ENCODE data around the gene SHE.
"Not testable (repeated sequence)": the region's sequence is repeated elsewhere in the genome, so short reads cannot be mapped to it uniquely, and the experiment has no call there.

SHE gene

GRCh38 chr1:154502066-154502743 lies at the start of gene SHE, which contains the start of gene TDRD10:
SHE (minus strand) TSS chr1:154502412; CDS start chr1:154502026, 386 bp downstream.
TDRD10 (plus strand) TSS chr1:154502219; CDS start chr1:154506904, 4,685 bp downstream.
- in situ Hi-C loops (cut with HindIII; ENCODE audit: low pct_ligation_motif_present, low pct_unique_long_range_greater_than_20kb, low sequenced_read_pairs), result no loop called here
- no peak for DNase-seq

- in situ Hi-C loops (cut with HindIII; ENCODE audit: low pct_ligation_motif_present, low pct_unique_long_range_greater_than_20kb, low sequenced_read_pairs), result no loop called here
- no peak for DNase-seq
These were observed 49.3 kb upstream of the SHE start for GRCh38 chr1:154551474-154551873.

GRCh38 chr1:154550657-154551056 lies 48.4 kb upstream of the SHE start:
- in situ Hi-C loops (cut with HindIII; ENCODE audit: low pct_ligation_motif_present, low pct_unique_long_range_greater_than_20kb, low sequenced_read_pairs), result no loop called here
- DNase-seq, result no peak

GRCh38 chr1:154550070-154550469 lies 47.9 kb upstream of the SHE start:
- in situ Hi-C loops (cut with HindIII; ENCODE audit: low pct_ligation_motif_present, low pct_unique_long_range_greater_than_20kb, low sequenced_read_pairs), result no loop called here
- DNase-seq, result no peak

GRCh38 chr1:154549202-154549770 lies 47.1 kb upstream of the SHE start:
- in situ Hi-C loops (cut with HindIII; ENCODE audit: low pct_ligation_motif_present, low pct_unique_long_range_greater_than_20kb, low sequenced_read_pairs), result no loop called here
- no peak for DNase-seq

GRCh38 chr1:154548028-154548427 lies 45.8 kb upstream of the SHE start:
- DNase-seq, result no peak
- in situ Hi-C loops (cut with HindIII; ENCODE audit: low pct_ligation_motif_present, low pct_unique_long_range_greater_than_20kb, low sequenced_read_pairs), result no loop called here

GRCh38 chr1:154547105-154547732 lies 45.0 kb upstream of the SHE start:
- in situ Hi-C loops (cut with HindIII; ENCODE audit: low pct_ligation_motif_present, low pct_unique_long_range_greater_than_20kb, low sequenced_read_pairs), result no loop called here
- no peak for DNase-seq

- peak; percentile 78 for DNase-seq
- in situ Hi-C loops (cut with HindIII; ENCODE audit: low pct_ligation_motif_present, low pct_unique_long_range_greater_than_20kb, low sequenced_read_pairs), result no loop called here
These were observed 44.3 kb upstream of the SHE start for GRCh38 chr1:154546264-154547063.

GRCh38 chr1:154541231-154541630 lies 39.0 kb upstream of the SHE start:
- DNase-seq, result no peak
- in situ Hi-C loops (cut with HindIII; ENCODE audit: low pct_ligation_motif_present, low pct_unique_long_range_greater_than_20kb, low sequenced_read_pairs), result no loop called here

GRCh38 chr1:154539486-154540483 lies 37.6 kb upstream of the SHE start:
- no peak for DNase-seq
- in situ Hi-C loops (cut with HindIII; ENCODE audit: low pct_ligation_motif_present, low pct_unique_long_range_greater_than_20kb, low sequenced_read_pairs), result no loop called here

GRCh38 chr1:154536570-154536969 lies 34.4 kb upstream of the SHE start:
- in situ Hi-C loops (cut with HindIII; ENCODE audit: low pct_ligation_motif_present, low pct_unique_long_range_greater_than_20kb, low sequenced_read_pairs), result no loop called here

GRCh38 chr1:154533952-154534844 lies 32.0 kb upstream of the SHE start:
- in situ Hi-C loops (cut with HindIII; ENCODE audit: low pct_ligation_motif_present, low pct_unique_long_range_greater_than_20kb, low sequenced_read_pairs), result no loop called here
- peak; percentile 50 for DNase-seq

More at GRCh38 chr1:154536570-154536969, 34.4 kb upstream of the SHE start:
- no peak for DNase-seq

- DNase-seq; in situ Hi-C loops (cut with HindIII; ENCODE audit: low pct_ligation_motif_present, low pct_unique_long_range_greater_than_20kb, low sequenced_read_pairs): not testable (repeated sequence)
These were observed 29.7 kb upstream of the SHE start for GRCh38 chr1:154531950-154532349.

- in situ Hi-C loops (cut with HindIII; ENCODE audit: low pct_ligation_motif_present, low pct_unique_long_range_greater_than_20kb, low sequenced_read_pairs), result no loop called here
- no peak for DNase-seq
These were observed 27.1 kb upstream of the SHE start for GRCh38 chr1:154529308-154529707.

GRCh38 chr1:154527192-154527591 lies 25.0 kb upstream of the SHE start:
- DNase-seq, result no peak
- in situ Hi-C loops (cut with HindIII; ENCODE audit: low pct_ligation_motif_present, low pct_unique_long_range_greater_than_20kb, low sequenced_read_pairs), result no loop called here

- DNase-seq, result no peak
- in situ Hi-C loops (cut with HindIII; ENCODE audit: low pct_ligation_motif_present, low pct_unique_long_range_greater_than_20kb, low sequenced_read_pairs), result no loop called here
These were observed 22.7 kb upstream of the SHE start for GRCh38 chr1:154524881-154525280.

GRCh38 chr1:154521695-154522094 lies 19.5 kb upstream of the SHE start:
- in situ Hi-C loops (cut with HindIII; ENCODE audit: low pct_ligation_motif_present, low pct_unique_long_range_greater_than_20kb, low sequenced_read_pairs), result no loop called here
- DNase-seq, result no peak
